A549 treated with DMSO at 1 μM for 4 hours (cell line): Measurements from ENCODE around the gene PLA1A. TPM values are rescaled to one million over a fixed set of nuclear protein-coding genes. Genes with fewer than 3 reads are reported as not detected.

Experiments used
- total RNA-seq: library from RNA; stranded (reverse); fragments of 200-300 nt; extraction: Qiagen RNA extraction; gene quantifications from 5 replicates; pipeline ENCODE4 v1.2.3, GENCODE V29; 2022; ENCODE audit warnings: low read depth

Gene PLA1A
- 0.13 to 0.45 TPM (median 0.22 TPM) in 5 replicates for total RNA-seq

GRCh38 chr3:119597548-119598288 lies at the start of gene PLA1A:
Gene PLA1A (plus strand): TSS chr3:119597885. CDS start chr3:119597914, 29 bp downstream.

GRCh38 chr3:119559441-119559963 lies 38.2 kb upstream of the PLA1A start, which contains the start of gene CD80:
Gene CD80 (minus strand): TSS chr3:119559614. CDS start chr3:119557728, 1,886 bp downstream.

GRCh38 chr3:119579366-119580066 lies 18.2 kb upstream of the PLA1A start, which contains the start of gene ADPRH:
Gene ADPRH (plus strand): TSS chr3:119579492. CDS start chr3:119582170, 2,678 bp downstream.

GRCh38 chr3:119660474-119661440 lies 63.1 kb downstream of the PLA1A start, which contains the start of gene POPDC2:
Gene POPDC2 (minus strand): TSS chr3:119660589. CDS start chr3:119660423, 166 bp downstream.

GRCh38 chr3:119676771-119677640 lies 79.3 kb downstream of the PLA1A start, which contains the start of gene COX17:
Gene COX17 (minus strand): TSS chr3:119677406. CDS start chr3:119677310, 96 bp downstream.

Other genes starting within 250 kb of the PLA1A start
- gene TMEM39A, start 134.3 kb upstream of the PLA1A start, total RNA-seq = 25.0 to 34.3 TPM (median 31.6 TPM) in 5 replicates
- gene POGLUT1, start 128.9 kb upstream of the PLA1A start, total RNA-seq = 8.3 to 12.9 TPM (median 10.1 TPM) in 5 replicates
- 56.4 to 87.6 TPM (median 82.3 TPM) in 5 replicates for gene TIMMDC1, start 99.3 kb upstream of the PLA1A start, total RNA-seq
- not detected in 5 replicates for gene CD80, start 38.3 kb upstream of the PLA1A start, total RNA-seq
- gene ADPRH, start 18.4 kb upstream of the PLA1A start, total RNA-seq = 2.9 to 3.4 TPM (median 3.0 TPM) in 5 replicates
- 0.16 to 0.99 TPM (median 0.24 TPM) in 4 of 5 replicates, not detected in the other for gene POPDC2, start 62.7 kb downstream of the PLA1A start, total RNA-seq
- gene COX17, start 79.5 kb downstream of the PLA1A start, total RNA-seq = 99.7 to 114 TPM (median 106 TPM) in 5 replicates
- gene CFAP91, start 105.1 kb downstream of the PLA1A start, total RNA-seq = 0.20 to 0.41 TPM (median 0.32 TPM) in 4 of 5 replicates, not detected in the other
- gene NR1I2, start 184.2 kb downstream of the PLA1A start, total RNA-seq = not detected in 5 replicates